Mesenteric fat pad (tissue), 1 donor: ENCODE data around the gene CTNNA3. TPM values are rescaled to one million over a fixed set of nuclear protein-coding genes. Genes with fewer than 3 reads are reported as not detected.

Experiments used
- DNase-seq: peaks from one replicate; pipeline ENCODE4 v3.0.0-alpha.2; 2020; ENCODE audit warnings: low spot score
- total RNA-seq: library from RNA; stranded (reverse); fragmentation: NEBNext Ultra II Directional; extraction: Animal tissue kit (Norgen Biotek cat#: 25700); gene quantifications from one replicate; pipeline ENCODE4 v1.2.1, GENCODE V29; 2021
- donor health status: DM: yes; HTN: yes; CAD: no.

CTNNA3 gene
- total RNA-seq, 1 donor from 2014 or later = 0.10 TPM

- DNase-seq = no peak
These were observed 918.3 kb downstream of the CTNNA3 start for GRCh38 chr10:66777665-66778064.

GRCh38 chr10:66773472-66773817 lies 922.5 kb downstream of the CTNNA3 start:
- DNase-seq = no peak

GRCh38 chr10:66772548-66773471 lies 923.2 kb downstream of the CTNNA3 start:
- DNase-seq = no peak

- DNase-seq = no peak
These were observed 928.3 kb downstream of the CTNNA3 start for GRCh38 chr10:66767707-66768106.

GRCh38 chr10:66762218-66762729 lies 933.7 kb downstream of the CTNNA3 start:
- no peak for DNase-seq

GRCh38 chr10:66760941-66761340 lies 935.1 kb downstream of the CTNNA3 start:
- no peak for DNase-seq

GRCh38 chr10:66755474-66755873 lies 940.5 kb downstream of the CTNNA3 start:
- DNase-seq = no peak

GRCh38 chr10:66752714-66753113 lies 943.3 kb downstream of the CTNNA3 start:
- no peak for DNase-seq

GRCh38 chr10:66748217-66748616 lies 947.8 kb downstream of the CTNNA3 start:
- DNase-seq = no peak

- DNase-seq = no peak
These were observed 948.5 kb downstream of the CTNNA3 start for GRCh38 chr10:66747451-66747850.

- DNase-seq = no peak
These were observed 949.3 kb downstream of the CTNNA3 start for GRCh38 chr10:66746711-66747110.

- DNase-seq = no peak
These were observed 949.7 kb downstream of the CTNNA3 start for GRCh38 chr10:66746246-66746645.

GRCh38 chr10:66744915-66745314 lies 951.1 kb downstream of the CTNNA3 start:
- no peak for DNase-seq

GRCh38 chr10:66737241-66737640 lies 958.8 kb downstream of the CTNNA3 start:
- no peak for DNase-seq

- no peak for DNase-seq
These were observed 972.2 kb downstream of the CTNNA3 start for GRCh38 chr10:66723608-66724400.

GRCh38 chr10:66719483-66719882 lies 976.5 kb downstream of the CTNNA3 start:
- DNase-seq = no peak

- DNase-seq = no peak
These were observed 978.6 kb downstream of the CTNNA3 start for GRCh38 chr10:66717231-66717981.

- DNase-seq = no peak
These were observed 981.3 kb downstream of the CTNNA3 start for GRCh38 chr10:66714741-66715140.

GRCh38 chr10:66713387-66713786 lies 982.6 kb downstream of the CTNNA3 start:
- DNase-seq = no peak

GRCh38 chr10:66698069-66698468 lies 997.9 kb downstream of the CTNNA3 start:
- no peak for DNase-seq

- DNase-seq = no peak
These were observed 1000.9 kb downstream of the CTNNA3 start for GRCh38 chr10:66695046-66695445.
